H9 (cell line): Measurements from ENCODE around the gene KLF15. TPM values are rescaled to one million over a fixed set of nuclear protein-coding genes. Genes with fewer than 3 reads are reported as not detected.

ENCODE experiments used
- DNase-seq: peaks from one replicate; pipeline ENCODE4 v3.0.0-alpha.2; 2017
- H2AFZ ChIP-seq: one replicate; pipeline ENCODE4 v1.6.1; 2013; ENCODE audit warnings: mild to moderate bottlenecking, low read length, control low read depth, moderate library complexity
- H2AK5ac ChIP-seq: 2 replicates; pipeline ENCODE4 v1.6.1; 2013; ENCODE audit warnings: low read length, control low read depth, mixed read lengths; ENCODE audit not compliant: insufficient read length
- H2BK120ac ChIP-seq: one replicate; pipeline ENCODE4 v1.6.1; 2013; ENCODE audit warnings: low read depth, mild to moderate bottlenecking, low read length, control low read depth, inconsistent platforms; ENCODE audit not compliant: poor library complexity, severe bottlenecking
- H2BK12ac ChIP-seq: 2 replicates; pipeline ENCODE4 v1.6.1; 2013; ENCODE audit warnings: low read length, control low read depth, mixed read lengths, low read depth; ENCODE audit not compliant: insufficient read length
- H2BK15ac ChIP-seq: 2 replicates; pipeline ENCODE4 v1.6.1; 2013; ENCODE audit warnings: low read depth, low read length, control low read depth
- H2BK20ac ChIP-seq: one replicate; pipeline ENCODE4 v1.6.1; 2013; ENCODE audit warnings: low read depth, mild to moderate bottlenecking, low read length, control low read depth, inconsistent platforms; ENCODE audit not compliant: poor library complexity, severe bottlenecking
- H2BK5ac ChIP-seq: 2 replicates; pipeline ENCODE4 v1.6.1; 2013; ENCODE audit warnings: low read length, control low read depth, mixed read lengths; ENCODE audit not compliant: insufficient read length
- H3K14ac ChIP-seq: 2 replicates; pipeline ENCODE4 v1.6.1; 2013; ENCODE audit warnings: low read length, control low read depth; ENCODE audit not compliant: insufficient read depth
- H3K18ac ChIP-seq: 2 replicates; pipeline ENCODE4 v1.6.1; 2013; ENCODE audit warnings: low read depth, mild to moderate bottlenecking, mixed read lengths, low read length, control low read depth; ENCODE audit not compliant: insufficient read length
- H3K23ac ChIP-seq: 2 replicates; pipeline ENCODE4 v1.6.1; 2013; ENCODE audit warnings: low read length, control low read depth, mixed read lengths, low read depth; ENCODE audit not compliant: insufficient read length
- H3K23me2 ChIP-seq: 2 replicates; pipeline ENCODE4 v1.6.1; 2013; ENCODE audit warnings: low read depth, mild to moderate bottlenecking, mixed read lengths, low read length, control low read depth; ENCODE audit not compliant: insufficient read length, poor library complexity, severe bottlenecking
- H3K27ac ChIP-seq: 2 replicates; pipeline ENCODE4 v1.5.1; 2013; ENCODE audit warnings: low read length, control low read depth, mixed read lengths, low read depth; ENCODE audit not compliant: insufficient read length
- H3K27me3 ChIP-seq: 2 replicates; pipeline ENCODE4 v1.6.1; 2013; ENCODE audit warnings: low read length, control low read depth, inconsistent platforms; ENCODE audit not compliant: insufficient read depth
- H3K4ac ChIP-seq: 2 replicates; pipeline ENCODE4 v1.6.1; 2013; ENCODE audit warnings: low read depth, mild to moderate bottlenecking, control low read depth, inconsistent platforms, low read length, moderate library complexity
- H3K4me1 ChIP-seq: 2 replicates; pipeline ENCODE4 v1.6.1; 2013; ENCODE audit warnings: low read length, control low read depth, inconsistent platforms; ENCODE audit not compliant: insufficient read depth
- H3K4me2 ChIP-seq: 2 replicates; pipeline ENCODE4 v1.6.1; 2013; ENCODE audit warnings: low read length, control low read depth, mixed read lengths; ENCODE audit not compliant: insufficient read length, insufficient read depth
- H3K56ac ChIP-seq: 2 replicates; pipeline ENCODE4 v1.6.1; 2013; ENCODE audit warnings: low read depth, mild to moderate bottlenecking, mixed read lengths, low read length, control low read depth; ENCODE audit not compliant: insufficient read length
- H3K79me1 ChIP-seq: 2 replicates; pipeline ENCODE4 v1.6.1; 2013; ENCODE audit warnings: low read depth, mild to moderate bottlenecking, moderate library complexity, low read length, control low read depth, inconsistent platforms; ENCODE audit not compliant: insufficient read depth, poor library complexity, severe bottlenecking
- H3K79me2 ChIP-seq: 2 replicates; pipeline ENCODE4 v1.6.1; 2013; ENCODE audit warnings: low read length, control low read depth, inconsistent platforms; ENCODE audit not compliant: insufficient read depth
- H3K9ac ChIP-seq: 2 replicates; pipeline ENCODE4 v1.6.1; 2013; ENCODE audit warnings: low read length, control low read depth, mixed read lengths; ENCODE audit not compliant: insufficient read length; ENCODE audit errors: extremely low read depth
- H3K9me3 ChIP-seq: one replicate; pipeline ENCODE4 v1.6.1; 2013; ENCODE audit warnings: low read depth, low read length, inconsistent platforms; ENCODE audit not compliant: control insufficient read depth
- H3T11ph ChIP-seq: one replicate; pipeline ENCODE4 v1.6.1; 2013; ENCODE audit warnings: mild to moderate bottlenecking, low read length, control low read depth, inconsistent platforms
- H4K20me1 ChIP-seq: one replicate; pipeline ENCODE4 v1.6.1; 2013; ENCODE audit not compliant: control insufficient read depth, insufficient read length, insufficient read depth
- H4K5ac ChIP-seq: 2 replicates; pipeline ENCODE4 v1.6.1; 2013; ENCODE audit warnings: low read depth, mild to moderate bottlenecking, mixed read lengths, low read length, control low read depth; ENCODE audit not compliant: insufficient read length
- H4K8ac ChIP-seq: replicated peaks from 2 replicates; pipeline ENCODE4 v1.6.1; 2013; ENCODE audit warnings: low read length, control low read depth, mixed read lengths, low read depth; ENCODE audit not compliant: insufficient read length
- H4K91ac ChIP-seq: 2 replicates; pipeline ENCODE4 v1.6.1; 2013; ENCODE audit warnings: low read depth, mild to moderate bottlenecking, moderate library complexity, mixed read lengths, low read length, control low read depth; ENCODE audit not compliant: insufficient read length
- H3K27ac Mint-ChIP-seq, 3 experiments: 2 replicates in 2 of 3; 3 replicates in 1 of 3; pipeline ENCODE4 v1.8.0; 2020 to 2021; ENCODE audit warnings: mixed read lengths in 3 of 3, mild to moderate bottlenecking in 1 of 3, moderate library complexity in 1 of 3
- H3K27me3 Mint-ChIP-seq: 2 replicates; pipeline ENCODE4 v1.8.0; 2021; ENCODE audit warnings: low read depth, mild to moderate bottlenecking, moderate library complexity, mixed read lengths
- H3K36me3 Mint-ChIP-seq, 3 experiments: 2 replicates in 2 of 3; 3 replicates in 1 of 3; pipeline ENCODE4 v1.8.0; 2020 to 2021; ENCODE audit warnings: low read depth in 3 of 3, mixed read lengths in 3 of 3; ENCODE audit not compliant: insufficient read depth in 1 of 3
- H3K4me1 Mint-ChIP-seq, 2 experiments: 2 replicates each; pipeline ENCODE4 v1.8.0; 2020; ENCODE audit warnings: mixed read lengths in 2 of 2
- H3K4me3 Mint-ChIP-seq, 2 experiments: 2 replicates in 1 of 2; 3 replicates in 1 of 2; pipeline ENCODE4 v1.8.0; 2020 to 2021; ENCODE audit warnings: mild to moderate bottlenecking in 2 of 2, mixed read lengths in 2 of 2, moderate library complexity in 1 of 2
- H3K9me3 Mint-ChIP-seq, 2 experiments: 2 replicates in 1 of 2; 3 replicates in 1 of 2; pipeline ENCODE4 v1.8.0; 2020; ENCODE audit warnings: mild to moderate bottlenecking in 2 of 2, mixed read lengths in 2 of 2, moderate library complexity in 1 of 2
- CTCF ChIP-seq: fragments of 200-600 bp; sonication (generic); conservative IDR thresholded peaks from 3 replicates; pipeline ENCODE4 v1.8.0; 2021; ENCODE audit warnings: antibody characterized with exemption, mild to moderate bottlenecking
- WGBS: extraction: QIAGEN DNeasy Blood & Tissue Kit; methylation state at CpG from one replicate; pipeline ENCODE4 v1.1.7; 2013; ENCODE audit warnings: missing lambda C conversion rate, low lambda C conversion rate, mixed read lengths; ENCODE audit not compliant: insufficient read length; ENCODE audit errors: extremely low coverage; 5-methylcytosine and 5-hydroxymethylcytosine counted together
- total RNA-seq: library from RNA; stranded (reverse); gene quantifications from 2 replicates; pipeline ENCODE4 v1.2.1, GENCODE V29; 2021

Gene KLF15
- total RNA-seq, 1 experiment from 2014 or later, result 10.8 TPM

- Mint-ChIP-seq H3K9me3 (peaks cover 9 to 15% of the 10 kb centered on the region in 2 experiments; a peak in 4 of 5 replicates), H3K4me1 (peaks cover 18% of the 10 kb centered on the region in 2 experiments), H3K36me3 (peaks cover 0 to 5% (median 2%) of the 10 kb centered on the region in 3 experiments; a peak in 4 of 7 replicates), H3K27me3 (peaks cover 14% of the 10 kb centered on the region), H3K27ac (no peak overlapping the region), H3K4me3 (no peak overlapping the region)
- H4K5ac ChIP-seq, result no peak overlapping the region
- no peak overlapping the region for H4K91ac ChIP-seq
- no peak overlapping the region for H2BK20ac ChIP-seq
- no peak for TF ChIP-seq CTCF
- no peak overlapping the region for H2AK5ac ChIP-seq
- no peak overlapping the region for H3K27ac ChIP-seq
- H3K9me3 ChIP-seq, result no peaks in the 10 kb centered on the region
- no CpG with 5 or more reads among the region's 7 CpGs for WGBS
- H3K79me2 ChIP-seq, result no peaks in the 10 kb centered on the region
- no peak overlapping the region for H3K14ac ChIP-seq
- no peak overlapping the region for H3K9ac ChIP-seq
- H2AFZ ChIP-seq, result no peak overlapping the region
- no peak overlapping the region for H2BK120ac ChIP-seq
- no peaks in the 10 kb centered on the region; the same call in 1 of the 2 replicates for H3K4me1 ChIP-seq
- no peaks in the 10 kb centered on the region for H3K23me2 ChIP-seq
- no peak overlapping the region for H2BK5ac ChIP-seq
- H3T11ph ChIP-seq, result no peak overlapping the region
- no peak overlapping the region for H4K8ac ChIP-seq
- no peak overlapping the region for H2BK12ac ChIP-seq
- H3K79me1 ChIP-seq, result no peaks in the 10 kb centered on the region
- H2BK15ac ChIP-seq, result no peak overlapping the region
- no peak overlapping the region for H3K18ac ChIP-seq
- H3K4me2 ChIP-seq, result no peak overlapping the region
- no peak overlapping the region for H3K56ac ChIP-seq
- no peaks in the 10 kb centered on the region for H4K20me1 ChIP-seq
- H3K27me3 ChIP-seq, result no peaks in the 10 kb centered on the region
- H3K23ac ChIP-seq, result no peak overlapping the region
- no peak overlapping the region for H3K4ac ChIP-seq
- DNase-seq, result no peak
These were observed 44.9 kb downstream of the KLF15 start for GRCh38 chr3:126312341-126312740.
